GM23248 (cell line): ENCODE data around the gene NAT9. TPM values are rescaled to one million over a fixed set of nuclear protein-coding genes. Genes with fewer than 3 reads are reported as not detected.

Experiments
- DNase-seq: peaks from one replicate; pipeline ENCODE4 v3.0.0-alpha.2; 2015
- H2AFZ ChIP-seq: fragments of 200-600 bp; sonication (generic); 2 replicates; pipeline ENCODE4 v1.6.1; 2016; ENCODE audit warnings: antibody characterized with exemption
- H3F3A ChIP-seq: fragments of 200-600 bp; sonication (generic); 2 replicates; pipeline ENCODE4 v1.6.1; 2016; ENCODE audit warnings: mild to moderate bottlenecking, antibody characterized with exemption, mixed run types; ENCODE audit not compliant: insufficient read depth
- H3K27ac ChIP-seq: fragments of 200-600 bp; sonication (generic); 2 replicates; pipeline ENCODE4 v1.5.1; 2016; ENCODE audit warnings: mild to moderate bottlenecking
- H3K27me3 ChIP-seq: fragments of 200-600 bp; sonication (generic); replicated peaks from 2 replicates; pipeline ENCODE4 v1.6.1; 2016; ENCODE audit warnings: mild to moderate bottlenecking; ENCODE audit not compliant: insufficient read depth
- H3K36me3 ChIP-seq: fragments of 200-600 bp; sonication (generic); 2 replicates; pipeline ENCODE4 v1.6.1; 2016; ENCODE audit warnings: low read depth, mild to moderate bottlenecking
- H3K4me1 ChIP-seq: fragments of 200-600 bp; sonication (generic); 2 replicates; pipeline ENCODE4 v1.6.1; 2016; ENCODE audit warnings: mild to moderate bottlenecking; ENCODE audit not compliant: insufficient read depth
- H3K4me2 ChIP-seq: fragments of 200-600 bp; sonication (generic); one replicate; pipeline ENCODE4 v1.6.1; 2016; ENCODE audit warnings: mild to moderate bottlenecking; ENCODE audit not compliant: unreplicated experiment
- H3K4me3 ChIP-seq: fragments of 200-600 bp; sonication (generic); 2 replicates; pipeline ENCODE4 v1.5.1; 2016; ENCODE audit warnings: mild to moderate bottlenecking
- H3K79me2 ChIP-seq: fragments of 200-600 bp; sonication (generic); 2 replicates; pipeline ENCODE4 v1.6.1; 2016; ENCODE audit warnings: mild to moderate bottlenecking; ENCODE audit not compliant: insufficient read depth
- H3K9ac ChIP-seq: fragments of 200-600 bp; sonication (generic); 2 replicates; pipeline ENCODE4 v1.6.1; 2016; ENCODE audit warnings: mild to moderate bottlenecking
- H3K9me2 ChIP-seq: fragments of 200-600 bp; sonication (generic); 2 replicates; pipeline ENCODE4 v1.6.1; 2016; ENCODE audit warnings: mixed run types, mild to moderate bottlenecking, moderate library complexity; ENCODE audit not compliant: insufficient read depth
- H3K9me3 ChIP-seq: fragments of 200-600 bp; sonication (generic); one replicate; pipeline ENCODE4 v1.6.1; 2017; ENCODE audit warnings: low read depth
- H4K20me1 ChIP-seq: fragments of 200-600 bp; sonication (generic); 2 replicates; pipeline ENCODE4 v1.6.0; 2016; ENCODE audit not compliant: insufficient read depth
- EZH2 ChIP-seq: fragments of 200-600 bp; sonication (generic); IDR thresholded peaks from 2 replicates; pipeline ENCODE4 v1.6.1; 2018; ENCODE audit warnings: antibody characterized with exemption, mild to moderate bottlenecking; ENCODE audit not compliant: insufficient read depth, poor library complexity, severe bottlenecking
- EZH2phosphoT487 ChIP-seq: fragments of 200-600 bp; sonication (generic); IDR thresholded peaks from 2 replicates; pipeline ENCODE4 v1.6.1; 2018; ENCODE audit warnings: antibody characterized with exemption, moderate library complexity, mild to moderate bottlenecking, low read depth; ENCODE audit not compliant: insufficient read depth
- WGBS, 2 experiments: methylation state at CpG; one replicate each; pipeline ENCODE4 v1.1.6; 2015 to 2017; ENCODE audit warnings: low lambda C conversion rate in 2 of 2, low coverage in 1 of 2; ENCODE audit errors: missing lambda C conversion rate in 2 of 2; 5-methylcytosine and 5-hydroxymethylcytosine counted together
- in situ Hi-C: fragments of 300-500 bp; cut with MboI; formaldehyde crosslinking; loops from 2 replicates; pipeline ENCODE4 v1.15.0; 2020
- polyA plus RNA-seq: library from polyadenylated mRNA; unstranded; fragments of >200 nt; fragmentation: Nextera tagmentation; extraction: Ambion mirVana; gene quantifications from 2 replicates; pipeline ENCODE4 v1.2.1, GENCODE V29; 2016
- total RNA-seq: library from RNA; depleted of rRNA; stranded (reverse); fragments of >200 nt; shearing (Covaris generic); gene quantifications from 2 replicates; pipeline ENCODE4 v1.2.3, GENCODE V29; 2014

NAT9 gene
- total and polyA plus RNA-seq, 2 experiments from 2014 or later = 26.4 to 34.6 TPM

GRCh38 chr17:74754832-74755231, 21.3 kb downstream of the NAT9 start:
- 100% methylated on average over 3 of the region's 3 CpGs for WGBS, 2 experiments
- no peaks in the 10 kb centered on the region for H4K20me1 ChIP-seq
- no peaks in the 10 kb centered on the region for H3K9me2 ChIP-seq
- H3K36me3 ChIP-seq = no peaks in the 10 kb centered on the region
- no peaks in the 10 kb centered on the region for H3K9me3 ChIP-seq
- H3K4me3 ChIP-seq = no peak overlapping the region
- in situ Hi-C loops = no loop called here
- H3K4me1 ChIP-seq = no peaks in the 10 kb centered on the region
- no peak for TF ChIP-seq EZH2
- TF ChIP-seq EZH2phosphoT487 = no peak
- no peaks in the 10 kb centered on the region for H3K27me3 ChIP-seq
- no peak overlapping the region for H3K27ac ChIP-seq
- H3K9ac ChIP-seq = no peak overlapping the region
- H3K4me2 ChIP-seq = no peak overlapping the region
- no peaks in the 10 kb centered on the region for H3K79me2 ChIP-seq
- no peak for DNase-seq
- no peaks in the 10 kb centered on the region for H3F3A ChIP-seq
- H2AFZ ChIP-seq = no peak overlapping the region

- 93 to 98% methylated on average over 7 of the region's 7 CpGs for WGBS, 2 experiments
- no peak overlapping the region for H2AFZ ChIP-seq
Measured at GRCh38 chr17:74752822-74753401, 23.2 kb downstream of the NAT9 start.

GRCh38 chr17:74752415-74752814, 23.7 kb downstream of the NAT9 start:
- H3K36me3 ChIP-seq = no peaks in the 10 kb centered on the region
- H2AFZ ChIP-seq = no peak overlapping the region
- no peaks in the 10 kb centered on the region for H3K27me3 ChIP-seq
- no peak overlapping the region for H3K4me3 ChIP-seq
- H3K79me2 ChIP-seq = no peaks in the 10 kb centered on the region
- 82 to 83% methylated on average over 9 of the region's 9 CpGs for WGBS, 2 experiments
- H3K9me2 ChIP-seq = no peaks in the 10 kb centered on the region
- H3K27ac ChIP-seq = no peak overlapping the region
- in situ Hi-C loops = no loop called here
- no peak overlapping the region for H3K9ac ChIP-seq
- H3F3A ChIP-seq = no peaks in the 10 kb centered on the region
- no peak for DNase-seq
- TF ChIP-seq EZH2 (no peak), EZH2phosphoT487 (no peak)
- no peak overlapping the region for H3K4me2 ChIP-seq
- H4K20me1 ChIP-seq = no peaks in the 10 kb centered on the region
- no peaks in the 10 kb centered on the region for H3K4me1 ChIP-seq
- no peaks in the 10 kb centered on the region for H3K9me3 ChIP-seq

More at GRCh38 chr17:74752822-74753401, 23.2 kb downstream of the NAT9 start:
- no peaks in the 10 kb centered on the region for H3K4me1 ChIP-seq
- no peak for TF ChIP-seq EZH2phosphoT487
- TF ChIP-seq EZH2 = no peak
- H3K9me2 ChIP-seq = no peaks in the 10 kb centered on the region
- no peak overlapping the region for H3K9ac ChIP-seq
- no peaks in the 10 kb centered on the region for H4K20me1 ChIP-seq
- no peaks in the 10 kb centered on the region for H3K36me3 ChIP-seq
- in situ Hi-C loops = no loop called here
- H3K4me2 ChIP-seq = no peak overlapping the region
- no peaks in the 10 kb centered on the region for H3F3A ChIP-seq
- no peaks in the 10 kb centered on the region for H3K27me3 ChIP-seq
- H3K9me3 ChIP-seq = no peaks in the 10 kb centered on the region
- H3K79me2 ChIP-seq = no peaks in the 10 kb centered on the region
- no peak for DNase-seq
- H3K27ac ChIP-seq = no peak overlapping the region
- no peak overlapping the region for H3K4me3 ChIP-seq

- no peak for DNase-seq
- Histone ChIP-seq H3K4me2 (no peak overlapping the region), H3K4me1 (no peaks in the 10 kb centered on the region), H3K9ac (no peak overlapping the region), H3K27ac (no peak overlapping the region), H3K27me3 (no peaks in the 10 kb centered on the region), H3K36me3 (no peaks in the 10 kb centered on the region), H3K4me3 (no peak overlapping the region), H3K79me2 (no peaks in the 10 kb centered on the region), H3K9me2 (no peaks in the 10 kb centered on the region), H2AFZ (no peak overlapping the region), H3F3A (no peaks in the 10 kb centered on the region), H4K20me1 (no peaks in the 10 kb centered on the region), H3K9me3 (no peaks in the 10 kb centered on the region)
- TF ChIP-seq EZH2 (no peak), EZH2phosphoT487 (no peak)
- WGBS, 2 experiments = 89% methylated on average over 13 of the region's 13 CpGs
- in situ Hi-C loops = no loop called here
Measured at GRCh38 chr17:74750327-74751069, 25.6 kb downstream of the NAT9 start.
